NOMO-1 treated with dmso at 0.1 percent for 144 hours (cell line): ENCODE results near the gene RPL5.
A peak's percentile ranks its signal among the peaks of the same experiment; 100 is the strongest.
"Not testable (repeated sequence)": the region's sequence is repeated elsewhere in the genome, so short reads cannot be mapped to it uniquely, and the experiment has no call there.

Experiments
- DNase-seq: peaks from one replicate; lab custom pipeline; 2025; ENCODE audit not compliant: unreplicated experiment; lab: John Stamatoyannopoulos, UW

The RPL5 gene

GRCh38 chr1:92831762-92832536 is at the start of gene RPL5:
Gene RPL5 (plus strand): TSS chr1:92832040. CDS start chr1:92832115, 75 bp downstream.
- peak; percentile 97 for DNase-seq

- DNase-seq = not testable (repeated sequence)
Observed at GRCh38 chr1:92783550-92783949, 48.3 kb upstream of the RPL5 start.

- DNase-seq = no peak
Observed at GRCh38 chr1:92784021-92784638, 47.7 kb upstream of the RPL5 start.

GRCh38 chr1:92784639-92785500 is 47.0 kb upstream of the RPL5 start, which contains the start of gene EVI5:
Gene EVI5 (minus strand): TSS chr1:92785108. CDS start chr1:92736546, 48,562 bp downstream.
- DNase-seq = peak; percentile 98

- DNase-seq = peak; percentile 28
Observed at GRCh38 chr1:92786111-92786901, 45.5 kb upstream of the RPL5 start.

GRCh38 chr1:92790081-92790480 is 41.8 kb upstream of the RPL5 start:
- DNase-seq = no peak

- DNase-seq = no peak
Observed at GRCh38 chr1:92790867-92791266, 41.0 kb upstream of the RPL5 start.

GRCh38 chr1:92791487-92792066 is 40.3 kb upstream of the RPL5 start:
- no peak for DNase-seq

GRCh38 chr1:92792340-92792782 is 39.5 kb upstream of the RPL5 start:
- DNase-seq = no peak

- no peak for DNase-seq
Observed at GRCh38 chr1:92795166-92795565, 36.7 kb upstream of the RPL5 start.

- no peak for DNase-seq
Observed at GRCh38 chr1:92797297-92797696, 34.5 kb upstream of the RPL5 start.

- DNase-seq = no peak
Observed at GRCh38 chr1:92797961-92798360, 33.9 kb upstream of the RPL5 start.

- no peak for DNase-seq
Observed at GRCh38 chr1:92803140-92803887, 28.5 kb upstream of the RPL5 start.

- no peak for DNase-seq
Observed at GRCh38 chr1:92804721-92805201, 27.1 kb upstream of the RPL5 start.

GRCh38 chr1:92805216-92805615 is 26.6 kb upstream of the RPL5 start:
- no peak for DNase-seq

GRCh38 chr1:92808381-92808780 is 23.5 kb upstream of the RPL5 start:
- no peak for DNase-seq

GRCh38 chr1:92816732-92817131 is 15.1 kb upstream of the RPL5 start:
- DNase-seq = no peak

- no peak for DNase-seq
Observed at GRCh38 chr1:92817137-92817697, 14.6 kb upstream of the RPL5 start.
